ENCODE results near the gene TAAR5. TPM values are rescaled to one million over a fixed set of nuclear protein-coding genes. Genes with fewer than 3 reads are reported as not detected.

The TAAR5 gene
- total RNA-seq, 1 experiment from 2014 or later, result not detected

- Histone ChIP-seq H3K79me2 (ENCODE audit: low read length) (no peaks in the 10 kb centered on the region), H3F3A (ENCODE audit: low read length, unreplicated experiment) (no peaks in the 10 kb centered on the region), H3K9me3 (ENCODE audit: low read length) (no peaks in the 10 kb centered on the region), H2AFZ (ENCODE audit: low read length) (no peak overlapping the region), H3K4me1 (ENCODE audit: insufficient read depth, low read length) (peaks cover 60% of the 10 kb centered on the region), H3K9ac (ENCODE audit: low read length) (0 out of 2 replicates have a peak overlapping the region, but pooled peaks have one; percentile 5), H3K27ac (ENCODE audit: low read length) (peak overlapping the region; percentile 81), H3K27me3 (ENCODE audit: low read length) (no peaks in the 10 kb centered on the region), H3K36me3 (ENCODE audit: low read depth, low read length) (no peaks in the 10 kb centered on the region), H3K4me2 (ENCODE audit: low read length) (peak overlapping the region; percentile 48), H3K4me3 (ENCODE audit: low read length) (no peak overlapping the region), H4K20me1 (ENCODE audit: low read length) (no peaks in the 10 kb centered on the region), H3K9me2 (replicated peaks; ENCODE audit: low read length) (no peaks in the 10 kb centered on the region)
- ATAC-seq (no peak), DNase-seq (no peak)
- CTCF ChIA-PET, result no interaction called here
- intact Hi-C loops (cut with micrococcal nuclease), result loop anchor here (1.0 to 5.0 kb wide), 3 partner anchors 82 to 155 kb away; no protein-coding TSS in a partner anchor
- TF ChIP-seq EZH2 (IDR thresholded peaks at IDR 0.05; ENCODE audit: low read length, unreplicated experiment), result no peak
- no peak for TF ChIP-seq EZH2phosphoT487 (IDR thresholded peaks at IDR 0.05; ENCODE audit: borderline replicate concordance, low read length)
- TF ChIP-seq CTCF (conservative IDR thresholded peaks at IDR 0.05; ENCODE audit: low read depth, low read length), result no peak
- POLR2A ChIA-PET (ENCODE audit: unreplicated experiment), result interaction anchor here (0.6 kb wide), 1 partner anchor 72 kb away, joined by 3 read pairs; no protein-coding TSS in a partner anchor
- BruUV-seq (replicated peaks), result no TSS peak
Observed at GRCh38 chr6:132612449-132613108, 23.0 kb upstream of the TAAR5 start.

GRCh38 chr6:132611616-132612015, 22.1 kb upstream of the TAAR5 start:
- DNase-seq (peak; percentile 57), ATAC-seq (peak; percentile 51)
- Histone ChIP-seq H3K36me3 (ENCODE audit: low read depth, low read length) (no peaks in the 10 kb centered on the region), H3K79me2 (ENCODE audit: low read length) (no peaks in the 10 kb centered on the region), H3K4me2 (ENCODE audit: low read length) (peak overlapping the region; percentile 20; the same call in 1 of the 2 replicates), H3K9ac (ENCODE audit: low read length) (0 out of 2 replicates have a peak overlapping the region, but pooled peaks have one; percentile 5), H4K20me1 (ENCODE audit: low read length) (no peaks in the 10 kb centered on the region), H3K9me3 (ENCODE audit: low read length) (no peaks in the 10 kb centered on the region), H3F3A (ENCODE audit: low read length, unreplicated experiment) (no peaks in the 10 kb centered on the region), H3K27ac (ENCODE audit: low read length) (peak overlapping the region; percentile 81), H3K27me3 (ENCODE audit: low read length) (no peaks in the 10 kb centered on the region), H3K4me1 (ENCODE audit: insufficient read depth, low read length) (peaks cover 66% of the 10 kb centered on the region), H3K9me2 (replicated peaks; ENCODE audit: low read length) (no peaks in the 10 kb centered on the region), H2AFZ (ENCODE audit: low read length) (no peak overlapping the region), H3K4me3 (ENCODE audit: low read length) (no peak overlapping the region)
- ChIA-PET POLR2A (ENCODE audit: unreplicated experiment) (no interaction called here), CTCF (no interaction called here)
- intact Hi-C loops (cut with micrococcal nuclease), result loop anchor here (2.0 to 5.0 kb wide), 3 partner anchors 37 to 156 kb away; no protein-coding TSS in a partner anchor
- TF ChIP-seq CTCF (conservative IDR thresholded peaks at IDR 0.05; ENCODE audit: low read depth, low read length), result no peak
- TF ChIP-seq EZH2phosphoT487 (IDR thresholded peaks at IDR 0.05; ENCODE audit: borderline replicate concordance, low read length), result no peak
- no peak for TF ChIP-seq EZH2 (IDR thresholded peaks at IDR 0.05; ENCODE audit: low read length, unreplicated experiment)
- no TSS peak for BruUV-seq (replicated peaks)

Data from PC-3 (cell line).